ENCODE data around the gene ADAMTS9.

- no peak for TF ChIP-seq POLR2AphosphoS5 (IDR thresholded peaks at IDR 0.05)
- TF ChIP-seq CTCF (IDR thresholded peaks at IDR 0.05) = no peak
- no peak for TF ChIP-seq POLR2A (IDR thresholded peaks at IDR 0.05)
- no peak for TF ChIP-seq EP300 (IDR thresholded peaks at IDR 0.05)
Measured at GRCh38 chr3:64563751-64564150, 124.0 kb downstream of the ADAMTS9 start.

Measured in upper lobe of left lung (tissue), 4 donors.